Activated CD8-positive, alpha-beta memory T cell treated with anti-CD3 and anti-CD28 coated beads for 1 hour (primary cell): Measurements from ENCODE around the gene RAP1A.

ENCODE experiments used
- DNase-seq, 2 donors: peaks; one replicate each; pipeline ENCODE4 v3.0.0-alpha.2; 2020; ENCODE audit warnings: low read depth in 1 of 2; ENCODE audit errors: extremely low read depth in 1 of 2

RAP1A gene

GRCh38 chr1:111751906-111752575 lies 132.5 kb downstream of the RAP1A start:
- no peak for DNase-seq

DNA sequence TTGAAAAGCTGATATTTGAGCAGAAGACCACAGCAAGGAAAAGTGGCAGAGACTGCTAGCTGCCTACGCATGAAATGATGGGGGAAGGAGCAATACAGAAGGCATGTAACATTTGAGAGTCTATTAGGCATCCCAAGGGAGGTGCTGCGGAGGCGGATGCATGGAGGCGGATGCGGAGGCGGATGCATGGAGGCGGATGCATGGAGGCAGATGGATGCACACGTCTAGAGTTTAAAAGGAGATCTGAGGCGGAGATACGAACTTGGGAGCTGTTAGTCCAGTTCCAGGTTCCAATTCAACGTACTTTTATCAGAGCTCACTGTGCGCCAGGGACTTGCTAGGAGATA lies 135.4 kb downstream of the RAP1A start:
- no peak for DNase-seq

GRCh38 chr1:111755331-111756123 lies 135.9 kb downstream of the RAP1A start, which contains the start of gene DDX20:
Gene DDX20 (plus strand): TSS chr1:111755901. CDS start chr1:111755925, 24 bp downstream.
- DNase-seq, result peak; percentile 87 to 88

DNA sequence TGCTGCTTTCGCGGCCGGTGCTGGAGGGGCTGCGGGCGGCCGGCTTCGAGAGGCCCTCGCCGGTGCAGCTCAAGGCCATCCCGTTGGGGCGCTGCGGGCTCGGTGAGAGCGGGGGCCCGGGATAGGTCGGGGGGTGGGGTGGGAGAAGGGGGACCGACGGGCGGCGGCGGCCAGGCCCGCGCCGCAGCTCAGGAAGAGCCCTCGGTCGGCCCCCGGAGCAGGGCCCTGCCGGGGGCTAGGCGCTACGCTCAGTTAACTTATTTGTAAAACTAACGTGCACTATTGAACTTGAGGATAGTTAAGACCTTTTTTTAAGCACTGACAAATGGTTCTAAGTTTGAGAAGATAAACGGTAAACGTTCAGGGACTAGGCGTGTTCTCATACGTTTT lies 136.5 kb downstream of the RAP1A start:
- no peak for DNase-seq

DNA sequence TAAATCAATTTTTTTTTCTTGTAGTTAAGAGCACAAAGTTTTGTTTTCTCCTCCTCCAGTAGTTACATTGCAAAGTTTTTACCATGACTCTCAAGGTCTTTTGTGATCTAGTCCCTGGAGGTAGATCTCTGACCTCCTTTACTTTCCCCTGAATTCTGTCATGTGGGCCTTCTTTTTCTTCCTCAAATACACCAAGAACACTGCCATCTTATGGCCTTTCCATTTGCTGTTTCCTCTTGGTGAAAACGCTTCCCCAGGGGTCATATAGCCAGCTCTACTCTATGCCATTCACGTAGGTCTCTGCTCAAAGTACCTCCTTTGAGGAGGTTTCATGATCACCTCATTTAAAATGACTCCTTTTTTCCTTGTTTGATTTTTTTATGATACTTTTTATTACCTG lies 138.8 kb downstream of the RAP1A start:
- no peak for DNase-seq

DNA sequence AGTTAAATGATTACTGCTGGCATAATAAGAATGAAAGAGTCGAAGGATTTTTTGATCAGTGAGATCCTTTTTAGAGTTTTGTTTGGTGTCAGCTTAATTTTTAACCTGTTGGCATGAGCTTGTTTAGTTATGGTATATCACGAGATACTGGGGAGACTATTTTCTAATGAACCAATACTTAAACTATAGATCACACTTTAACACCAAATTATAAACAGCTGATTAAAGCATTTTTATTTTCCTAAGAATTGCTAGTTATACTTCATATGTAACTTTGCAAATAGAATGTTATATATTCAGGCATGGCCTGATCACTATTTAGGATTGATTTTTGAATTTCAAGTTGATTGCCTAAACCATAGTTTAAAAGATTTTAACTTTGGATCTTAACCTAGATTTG lies 142.1 kb downstream of the RAP1A start:
- no peak for DNase-seq

- no peak for DNase-seq
Observed at GRCh38 chr1:111762332-111762731, 142.7 kb downstream of the RAP1A start.
